ENCODE results near the gene PPARA. TPM values are rescaled to one million over a fixed set of nuclear protein-coding genes. Genes with fewer than 3 reads are reported as not detected.

PPARA gene
- total and polyA plus RNA-seq, 9 of the 15 experiments (the other 6 are each of a cell fraction or from before 2014, with no cell fraction given), result 0.64 to 5.3 (median 3.5) TPM

- no peak for TF ChIP-seq TSHZ1 (CRISPR knock-in tag; IDR thresholded peaks at IDR 0.05)
- TF ChIP-seq ZNF280B (CRISPR knock-in tag; IDR thresholded peaks at IDR 0.05), result no peak
- TF ChIP-seq TAF7 (tag; IDR thresholded peaks at IDR 0.05), result no peak
- TF ChIP-seq SETDB1 (IDR thresholded peaks at IDR 0.05; ENCODE audit: low read length), result no peak
- no peak for TF ChIP-seq KLF1 (tag; IDR thresholded peaks at IDR 0.05)
- TF ChIP-seq ZNF79 (CRISPR knock-in tag; IDR thresholded peaks at IDR 0.05; ENCODE audit: low read depth), result no peak
- TF ChIP-seq HEY1 (CRISPR knock-in tag; IDR thresholded peaks at IDR 0.05; ENCODE audit: borderline replicate concordance), result no peak
Observed at GRCh38 chr22:46226577-46226976, 76.3 kb downstream of the PPARA start (continued).

Data from K562 (cell line).